HepG2 (cell line): Measurements from ENCODE around the gene TBC1D4. TPM values are rescaled to one million over a fixed set of nuclear protein-coding genes. Genes with fewer than 3 reads are reported as not detected.

Experiments
- ATF7 ChIP-seq, 2 experiments: fragments of 450-650 bp in 1 of 2; sonication (generic) in 1 of 2; formaldehyde crosslinking in 1 of 2; IDR thresholded peaks; 2 replicates each; pipeline versions ENCODE4 v1.4.0 to v1.6.1; 2016 to 2020; ENCODE audit warnings: antibody characterized with exemption in 1 of 2, mild to moderate bottlenecking in 1 of 2, missing genetic modification reagents in 1 of 2
- EED ChIP-seq: sonication (generic); formaldehyde crosslinking; IDR thresholded peaks from 2 replicates; pipeline ENCODE4 v1.5.0; 2020; ENCODE audit warnings: mild to moderate bottlenecking, missing genetic modification reagents
- ELF3 ChIP-seq: IDR thresholded peaks from 2 replicates; pipeline ENCODE4 v1.6.1; 2016; ENCODE audit warnings: missing genetic modification reagents, missing compliant biosample characterization
- HMG20A ChIP-seq: IDR thresholded peaks from 2 replicates; pipeline ENCODE4 v1.6.1; 2016; ENCODE audit warnings: borderline replicate concordance
- HNRNPL ChIP-seq: fragments of 200-400 bp; formaldehyde crosslinking; IDR thresholded peaks from 2 replicates; pipeline ENCODE4 v1.6.1; 2017; ENCODE audit warnings: mild to moderate bottlenecking, low read depth, low read length
- PAX8 ChIP-seq: sonication (generic); formaldehyde crosslinking; IDR thresholded peaks from 2 replicates; pipeline ENCODE4 v1.8.0; 2022; ENCODE audit warnings: mild to moderate bottlenecking, missing genetic modification reagents, borderline replicate concordance
- SIN3A ChIP-seq: IDR thresholded peaks from 2 replicates; pipeline ENCODE4 v1.6.1; 2011; ENCODE audit warnings: low read depth, mild to moderate bottlenecking, control low read depth, low read length, borderline replicate concordance
- ZBTB7A ChIP-seq: sonication (generic); formaldehyde crosslinking; IDR thresholded peaks from 2 replicates; pipeline ENCODE4 v1.8.0; 2022; ENCODE audit warnings: mild to moderate bottlenecking, missing genetic modification reagents
- ZNF687 ChIP-seq: sonication (generic); formaldehyde crosslinking; IDR thresholded peaks from 2 replicates; pipeline ENCODE4 v1.5.1; 2020; ENCODE audit warnings: mild to moderate bottlenecking, missing genetic modification reagents, moderate library complexity
- polyA plus RNA-seq, 8 experiments: library from polyadenylated mRNA; depleted of rRNA in 3 of 8; stranded (reverse) in 7 of 8; unstranded in 1 of 8; fragments of >200 nt; fragmentation: Illumina TruSeq in 4 of 8; extraction: Trizol in 4 of 8; gene quantifications; 2 replicates each; pipeline versions ENCODE4 v1.2.1 to v1.2.3, GENCODE V29; 2011 to 2016; ENCODE audit warnings: low read depth in 4 of 8, missing spikeins in 1 of 8, mixed read lengths in 1 of 8; ENCODE audit not compliant: insufficient read depth in 1 of 8
- total RNA-seq, 5 experiments: library from RNA; depleted of rRNA; stranded (reverse); fragments of >200 nt; fragmentation: Illumina TruSeq; extraction: Trizol; gene quantifications; 2 replicates each; pipeline ENCODE4 v1.2.3, GENCODE V29; 2016; ENCODE audit warnings: low read depth in 1 of 5
- TF ChIP-seq, protein P1 (sequence below): sonication (generic); formaldehyde crosslinking; IDR thresholded peaks from 2 replicates; pipeline ENCODE4 v1.9.0; 2022; ENCODE audit warnings: low read depth, missing genetic modification reagents
- TF ChIP-seq, protein P2 (sequence below): IDR thresholded peaks from 2 replicates; pipeline ENCODE4 v1.6.1; 2016; ENCODE audit warnings: mild to moderate bottlenecking
- TF ChIP-seq, protein P3 (sequence below): sonication (generic); formaldehyde crosslinking; conservative IDR thresholded peaks from 2 replicates; pipeline ENCODE4 v1.4.0; 2020; ENCODE audit warnings: missing genetic modification reagents

TBC1D4 gene
- total and polyA plus RNA-seq, 2 of the 13 experiments (the other 11 are each of a cell fraction or from before 2014, with no cell fraction given), result 35.9 to 64.4 TPM

- TF ChIP-seq, protein P1, sequence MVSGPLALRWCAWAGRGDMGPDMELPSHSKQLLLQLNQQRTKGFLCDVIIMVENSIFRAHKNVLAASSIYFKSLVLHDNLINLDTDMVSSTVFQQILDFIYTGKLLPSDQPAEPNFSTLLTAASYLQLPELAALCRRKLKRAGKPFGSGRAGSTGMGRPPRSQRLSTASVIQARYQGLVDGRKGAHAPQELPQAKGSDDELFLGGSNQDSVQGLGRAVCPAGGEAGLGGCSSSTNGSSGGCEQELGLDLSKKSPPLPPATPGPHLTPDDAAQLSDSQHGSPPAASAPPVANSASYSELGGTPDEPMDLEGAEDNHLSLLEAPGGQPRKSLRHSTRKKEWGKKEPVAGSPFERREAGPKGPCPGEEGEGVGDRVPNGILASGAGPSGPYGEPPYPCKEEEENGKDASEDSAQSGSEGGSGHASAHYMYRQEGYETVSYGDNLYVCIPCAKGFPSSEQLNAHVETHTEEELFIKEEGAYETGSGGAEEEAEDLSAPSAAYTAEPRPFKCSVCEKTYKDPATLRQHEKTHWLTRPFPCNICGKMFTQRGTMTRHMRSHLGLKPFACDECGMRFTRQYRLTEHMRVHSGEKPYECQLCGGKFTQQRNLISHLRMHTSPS (CRISPR knock-in tag), result 0 out of 2 replicates have a peak, but pooled peaks have one; percentile 44
- TF ChIP-seq EED (CRISPR knock-in tag) (no peak), SIN3A (no peak), ATF7 (IDR thresholded peaks at IDR 0.05) (no peak), ATF7 (CRISPR knock-in tag; IDR thresholded peaks at IDR 0.05) (no peak), ZBTB7A (no peak), PAX8 (CRISPR knock-in tag) (no peak), HMG20A (CRISPR knock-in tag) (no peak), ZNF687 (CRISPR knock-in tag) (peak; percentile 20; the same call in 1 of the 2 replicates), ELF3 (no peak), HNRNPL (peak; percentile 84)
- TF ChIP-seq, protein P2, sequence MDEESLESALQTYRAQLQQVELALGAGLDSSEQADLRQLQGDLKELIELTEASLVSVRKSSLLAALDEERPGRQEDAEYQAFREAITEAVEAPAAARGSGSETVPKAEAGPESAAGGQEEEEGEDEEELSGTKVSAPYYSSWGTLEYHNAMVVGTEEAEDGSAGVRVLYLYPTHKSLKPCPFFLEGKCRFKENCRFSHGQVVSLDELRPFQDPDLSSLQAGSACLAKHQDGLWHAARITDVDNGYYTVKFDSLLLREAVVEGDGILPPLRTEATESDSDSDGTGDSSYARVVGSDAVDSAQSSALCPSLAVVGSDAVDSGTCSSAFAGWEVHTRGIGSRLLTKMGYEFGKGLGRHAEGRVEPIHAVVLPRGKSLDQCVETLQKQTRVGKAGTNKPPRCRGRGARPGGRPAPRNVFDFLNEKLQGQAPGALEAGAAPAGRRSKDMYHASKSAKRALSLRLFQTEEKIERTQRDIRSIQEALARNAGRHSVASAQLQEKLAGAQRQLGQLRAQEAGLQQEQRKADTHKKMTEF (CRISPR knock-in tag), result no peak
- TF ChIP-seq, protein P3, sequence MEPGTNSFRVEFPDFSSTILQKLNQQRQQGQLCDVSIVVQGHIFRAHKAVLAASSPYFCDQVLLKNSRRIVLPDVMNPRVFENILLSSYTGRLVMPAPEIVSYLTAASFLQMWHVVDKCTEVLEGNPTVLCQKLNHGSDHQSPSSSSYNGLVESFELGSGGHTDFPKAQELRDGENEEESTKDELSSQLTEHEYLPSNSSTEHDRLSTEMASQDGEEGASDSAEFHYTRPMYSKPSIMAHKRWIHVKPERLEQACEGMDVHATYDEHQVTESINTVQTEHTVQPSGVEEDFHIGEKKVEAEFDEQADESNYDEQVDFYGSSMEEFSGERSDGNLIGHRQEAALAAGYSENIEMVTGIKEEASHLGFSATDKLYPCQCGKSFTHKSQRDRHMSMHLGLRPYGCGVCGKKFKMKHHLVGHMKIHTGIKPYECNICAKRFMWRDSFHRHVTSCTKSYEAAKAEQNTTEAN (CRISPR knock-in tag), result no peak
- TF ChIP-seq, all 625 proteins: peak for 5
Observed at GRCh38 chr13:75508002-75508548, 26.1 kb upstream of the TBC1D4 start (continued).
